Astrocyte (in vitro differentiated cells and primary cell): ENCODE results near the gene NAT9. TPM values are rescaled to one million over a fixed set of nuclear protein-coding genes. Genes with fewer than 3 reads are reported as not detected.
A peak's percentile ranks its signal among the peaks of the same experiment; 100 is the strongest.

ENCODE experiments used
- DNase-seq: peaks from one replicate; pipeline ENCODE4 v3.0.0-alpha.2; 2010; ENCODE audit warnings: low read depth
- FAIRE-seq: peaks from 2 replicates; lab custom pipeline; 2011; peaks lifted over from hg19 to GRCh38; lab: Jason Lieb, UNC
- H2AFZ ChIP-seq: 2 replicates; pipeline ENCODE4 v1.6.0; 2012; ENCODE audit warnings: low read depth, low read length, inconsistent platforms
- H3K27ac ChIP-seq: 2 replicates; pipeline ENCODE4 v1.5.1; 2011; ENCODE audit warnings: low read depth, low read length, inconsistent platforms
- H3K27me3 ChIP-seq: 2 replicates; pipeline ENCODE4 v1.6.0; 2011; ENCODE audit warnings: low read length, inconsistent platforms; ENCODE audit not compliant: insufficient read depth
- H3K36me3 ChIP-seq: 2 replicates; pipeline ENCODE4 v1.5.1; 2011; ENCODE audit warnings: low read length, inconsistent platforms; ENCODE audit not compliant: insufficient read depth
- H3K4me1 ChIP-seq: 2 replicates; pipeline ENCODE4 v1.5.1; 2011; ENCODE audit warnings: low read length, inconsistent platforms; ENCODE audit not compliant: insufficient read depth
- H3K4me2 ChIP-seq: 2 replicates; pipeline ENCODE4 v1.6.0; 2012; ENCODE audit warnings: low read length, inconsistent platforms
- H3K4me3 ChIP-seq: 2 replicates; pipeline ENCODE4 v1.5.1; 2011; ENCODE audit warnings: low read depth, mild to moderate bottlenecking, low read length, inconsistent platforms; ENCODE audit not compliant: insufficient read depth
- H3K79me2 ChIP-seq: 2 replicates; pipeline ENCODE4 v1.6.0; 2012; ENCODE audit warnings: mild to moderate bottlenecking, low read length, inconsistent platforms; ENCODE audit not compliant: insufficient read depth
- H3K9ac ChIP-seq: 2 replicates; pipeline ENCODE4 v1.6.0; 2012; ENCODE audit warnings: mild to moderate bottlenecking, low read length, inconsistent platforms
- H3K9me3 ChIP-seq: 2 replicates; pipeline ENCODE4 v1.5.1; 2012; ENCODE audit warnings: low read depth, mild to moderate bottlenecking, low read length, inconsistent platforms; ENCODE audit not compliant: insufficient read depth
- H4K20me1 ChIP-seq: 2 replicates; pipeline ENCODE4 v1.6.0; 2012; ENCODE audit warnings: low read length, inconsistent platforms; ENCODE audit not compliant: insufficient read depth
- H3K27ac Mint-ChIP-seq: one replicate; pipeline ENCODE4 v1.8.0; 2021; ENCODE audit warnings: mild to moderate bottlenecking, mixed read lengths; ENCODE audit not compliant: unreplicated experiment
- H3K27me3 Mint-ChIP-seq: one replicate; pipeline ENCODE4 v1.8.0; 2021; ENCODE audit warnings: low read depth, mixed read lengths; ENCODE audit not compliant: unreplicated experiment
- H3K36me3 Mint-ChIP-seq: one replicate; pipeline ENCODE4 v1.8.0; 2021; ENCODE audit warnings: low read depth, mixed read lengths; ENCODE audit not compliant: unreplicated experiment
- H3K4me1 Mint-ChIP-seq: one replicate; pipeline ENCODE4 v1.8.0; 2021; ENCODE audit warnings: low read depth, mixed read lengths; ENCODE audit not compliant: unreplicated experiment
- H3K4me3 Mint-ChIP-seq: one replicate; pipeline ENCODE4 v1.8.0; 2021; ENCODE audit warnings: mild to moderate bottlenecking, moderate library complexity, mixed read lengths; ENCODE audit not compliant: unreplicated experiment
- H3K9me3 Mint-ChIP-seq: one replicate; pipeline ENCODE4 v1.8.0; 2021; ENCODE audit warnings: mild to moderate bottlenecking, mixed read lengths; ENCODE audit not compliant: unreplicated experiment
- CTCF ChIP-seq: IDR thresholded peaks from 2 replicates; pipeline ENCODE4 v1.5.1; 2011; ENCODE audit warnings: low read depth, mild to moderate bottlenecking, inconsistent platforms, low read length, moderate library complexity; ENCODE audit not compliant: insufficient read depth
- EZH2 ChIP-seq: IDR thresholded peaks from 2 replicates; pipeline ENCODE4 v1.6.1; 2012; ENCODE audit warnings: mild to moderate bottlenecking, low read length, inconsistent platforms; ENCODE audit not compliant: insufficient read depth
- total RNA-seq: library from RNA; stranded (reverse); gene quantifications from 2 replicates; pipeline ENCODE4 v1.2.1, GENCODE V29; 2021

The NAT9 gene
- total RNA-seq, 1 donor from 2014 or later = 58.4 TPM

- Mint-ChIP-seq H3K36me3 (peaks cover 5% of the 10 kb centered on the region), H3K9me3 (no peaks in the 10 kb centered on the region), H3K4me1 (peaks cover 23% of the 10 kb centered on the region), H3K4me3 (peak overlapping the region; percentile 60), H3K27me3 (peaks cover under 1% of the 10 kb centered on the region), H3K27ac (no peak overlapping the region)
- peaks cover 33% of the 10 kb centered on the region for H3K79me2 ChIP-seq
- peak; percentile 70 for DNase-seq
- peak overlapping the region; percentile 56 for H2AFZ ChIP-seq
- no peak for TF ChIP-seq EZH2
- TF ChIP-seq CTCF = no peak
- peaks cover 7% of the 10 kb centered on the region for H3K27me3 ChIP-seq
- H3K4me1 ChIP-seq = peaks cover 15% of the 10 kb centered on the region
- no peak for FAIRE-seq
- H3K9ac ChIP-seq = peak overlapping the region; percentile 62
- peak overlapping the region; percentile 57 for H3K4me3 ChIP-seq
- H3K9me3 ChIP-seq = no peaks in the 10 kb centered on the region
- H4K20me1 ChIP-seq = peaks cover 23% of the 10 kb centered on the region
- peak overlapping the region; percentile 84 for H3K4me2 ChIP-seq
- no peaks in the 10 kb centered on the region for H3K36me3 ChIP-seq
- no peak overlapping the region for H3K27ac ChIP-seq
These were observed 27.9 kb downstream of the NAT9 start for GRCh38 chr17:74748279-74748528.

- Mint-ChIP-seq H3K36me3 (no peaks in the 10 kb centered on the region), H3K4me1 (peaks cover 23% of the 10 kb centered on the region), H3K9me3 (no peaks in the 10 kb centered on the region), H3K27ac (no peak overlapping the region), H3K27me3 (peaks cover 4% of the 10 kb centered on the region), H3K4me3 (peak overlapping the region; percentile 55)
- no peak for TF ChIP-seq EZH2
- no peak for TF ChIP-seq CTCF
- DNase-seq = no peak
- Histone ChIP-seq H3K9ac (no peak overlapping the region), H3K4me2 (no peak overlapping the region), H3K27me3 (peaks cover 7% of the 10 kb centered on the region), H3K4me1 (peaks cover 15% of the 10 kb centered on the region), H3K4me3 (no peak overlapping the region), H3K9me3 (no peaks in the 10 kb centered on the region), H3K36me3 (no peaks in the 10 kb centered on the region), H4K20me1 (peaks cover 15% of the 10 kb centered on the region), H2AFZ (no peak overlapping the region), H3K79me2 (peaks cover 23% of the 10 kb centered on the region), H3K27ac (no peak overlapping the region)
- FAIRE-seq = no peak
These were observed 29.2 kb downstream of the NAT9 start for GRCh38 chr17:74746922-74747321.

- Histone ChIP-seq H3K27me3 (peaks cover 7% of the 10 kb centered on the region), H2AFZ (no peak overlapping the region), H3K79me2 (peaks cover 17% of the 10 kb centered on the region), H3K4me2 (no peak overlapping the region), H3K27ac (no peak overlapping the region), H3K9me3 (no peaks in the 10 kb centered on the region), H3K4me1 (peaks cover 15% of the 10 kb centered on the region), H3K4me3 (no peak overlapping the region), H3K9ac (no peak overlapping the region), H4K20me1 (peaks cover 12% of the 10 kb centered on the region), H3K36me3 (no peaks in the 10 kb centered on the region)
- no peaks in the 10 kb centered on the region for H3K36me3 Mint-ChIP-seq
- no peak for FAIRE-seq
- peaks cover 4% of the 10 kb centered on the region for H3K27me3 Mint-ChIP-seq
- TF ChIP-seq EZH2 (no peak), CTCF (no peak)
- DNase-seq = no peak
- H3K9me3 Mint-ChIP-seq = no peaks in the 10 kb centered on the region
- H3K27ac Mint-ChIP-seq = peak overlapping the region; percentile 14
- H3K4me1 Mint-ChIP-seq = peaks cover 21% of the 10 kb centered on the region
- no peak overlapping the region for H3K4me3 Mint-ChIP-seq
These were observed 29.8 kb downstream of the NAT9 start for GRCh38 chr17:74746376-74746775.
